Measurements from ENCODE around the gene ACTL9.

DNA sequence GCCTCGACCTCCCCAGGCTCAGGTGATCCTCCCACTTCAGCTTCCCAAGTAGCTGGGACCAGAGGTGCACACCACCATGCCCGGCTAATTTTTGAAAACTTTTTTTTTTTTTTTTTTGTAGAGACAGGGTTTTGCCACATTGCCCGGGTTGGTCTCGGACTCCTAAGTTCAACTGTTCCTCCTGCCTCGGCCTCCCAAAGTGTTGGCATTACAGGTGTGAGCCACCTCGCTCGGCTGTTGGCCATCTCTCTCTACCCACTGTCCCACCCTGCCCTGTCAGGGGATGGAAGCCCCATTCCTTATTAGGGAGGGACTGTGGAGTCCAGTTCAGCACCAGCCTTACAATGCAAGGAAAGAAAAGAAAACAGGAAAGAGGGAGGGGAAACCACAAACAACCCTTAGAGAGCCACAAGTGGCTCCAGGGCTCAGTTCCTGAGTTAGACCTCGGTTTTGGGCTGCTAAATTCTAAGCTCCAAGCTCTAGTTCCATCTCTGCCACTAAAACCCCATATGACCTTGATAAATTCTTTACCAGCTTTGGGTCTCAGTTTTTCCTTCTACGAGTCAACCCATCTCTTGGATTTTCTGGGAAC is 31.7 kb downstream of the ACTL9 start:
- TF ChIP-seq, protein P1, sequence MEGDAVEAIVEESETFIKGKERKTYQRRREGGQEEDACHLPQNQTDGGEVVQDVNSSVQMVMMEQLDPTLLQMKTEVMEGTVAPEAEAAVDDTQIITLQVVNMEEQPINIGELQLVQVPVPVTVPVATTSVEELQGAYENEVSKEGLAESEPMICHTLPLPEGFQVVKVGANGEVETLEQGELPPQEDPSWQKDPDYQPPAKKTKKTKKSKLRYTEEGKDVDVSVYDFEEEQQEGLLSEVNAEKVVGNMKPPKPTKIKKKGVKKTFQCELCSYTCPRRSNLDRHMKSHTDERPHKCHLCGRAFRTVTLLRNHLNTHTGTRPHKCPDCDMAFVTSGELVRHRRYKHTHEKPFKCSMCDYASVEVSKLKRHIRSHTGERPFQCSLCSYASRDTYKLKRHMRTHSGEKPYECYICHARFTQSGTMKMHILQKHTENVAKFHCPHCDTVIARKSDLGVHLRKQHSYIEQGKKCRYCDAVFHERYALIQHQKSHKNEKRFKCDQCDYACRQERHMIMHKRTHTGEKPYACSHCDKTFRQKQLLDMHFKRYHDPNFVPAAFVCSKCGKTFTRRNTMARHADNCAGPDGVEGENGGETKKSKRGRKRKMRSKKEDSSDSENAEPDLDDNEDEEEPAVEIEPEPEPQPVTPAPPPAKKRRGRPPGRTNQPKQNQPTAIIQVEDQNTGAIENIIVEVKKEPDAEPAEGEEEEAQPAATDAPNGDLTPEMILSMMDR (conservative IDR thresholded peaks at IDR 0.05; ENCODE audit: low read length), result no peak
- no peak for TF ChIP-seq EZH2phosphoT487 (IDR thresholded peaks at IDR 0.05; ENCODE audit: borderline replicate concordance)

Measured in Loucy (cell line).